CD8-positive, alpha-beta memory T cell (primary cell): ENCODE measurements around the gene PWP2. TPM values are rescaled to one million over a fixed set of nuclear protein-coding genes. Genes with fewer than 3 reads are reported as not detected.
"Not testable (repeated sequence)": the region's sequence is repeated elsewhere in the genome, so short reads cannot be mapped to it uniquely, and the experiment has no call there.

ENCODE experiments used
- CTCF ChIA-PET: fragments of 350-600 bp; sonication (Branson Sonifier 250); formaldehyde crosslinking; loops from one replicate; lab custom pipeline; 2021; ENCODE audit warnings: antibody characterized with exemption; lab: Charles Lee
- POLR2A ChIA-PET: fragments of 350-600 bp; sonication (Branson Sonifier 250); formaldehyde crosslinking; loops from one replicate; lab custom pipeline; 2021; ENCODE audit warnings: antibody characterized with exemption; lab: Charles Lee
- DNase-seq, 5 donors: peaks; one replicate each; pipeline versions ENCODE4 v3.0.0 to v3.0.0-alpha.2; 2020 to 2022; ENCODE audit warnings: mixed read lengths in 1 of 5
- H3K27ac ChIP-seq: one replicate; pipeline ENCODE4 v1.7.0; 2013; ENCODE audit warnings: low read depth, mild to moderate bottlenecking, low read length, moderate library complexity
- H3K27me3 ChIP-seq: 2 replicates; pipeline ENCODE4 v1.7.0; 2013; ENCODE audit warnings: low read length, mild to moderate bottlenecking; ENCODE audit not compliant: insufficient read depth, poor library complexity, severe bottlenecking
- H3K36me3 ChIP-seq: 2 replicates; pipeline ENCODE4 v1.7.0; 2013; ENCODE audit warnings: mild to moderate bottlenecking, low read length, moderate library complexity; ENCODE audit not compliant: insufficient read depth
- H3K4me1 ChIP-seq: 2 replicates; pipeline ENCODE4 v1.7.0; 2013; ENCODE audit warnings: mild to moderate bottlenecking, low read length, moderate library complexity; ENCODE audit not compliant: insufficient read depth
- H3K4me3 ChIP-seq: 2 replicates; pipeline ENCODE4 v1.7.0; 2013; ENCODE audit warnings: mild to moderate bottlenecking, low read length
- H3K9me3 ChIP-seq: 2 replicates; pipeline ENCODE4 v1.7.0; 2013; ENCODE audit warnings: mild to moderate bottlenecking, low read length
- H3K27ac Mint-ChIP-seq, 8 donors: one replicate each; pipeline ENCODE4 v1.8.0; 2020 to 2021; ENCODE audit warnings: mixed read lengths in 8 of 8, mild to moderate bottlenecking in 6 of 8, inconsistent platforms in 3 of 8, moderate library complexity in 3 of 8
- H3K27me3 Mint-ChIP-seq, 2 donors: one replicate each; pipeline ENCODE4 v1.8.0; 2020 to 2021; ENCODE audit warnings: mixed read lengths in 2 of 2, mild to moderate bottlenecking in 1 of 2, moderate library complexity in 1 of 2
- H3K36me3 Mint-ChIP-seq, 3 donors: one replicate each; pipeline ENCODE4 v1.8.0; 2020 to 2021; ENCODE audit warnings: mixed read lengths in 3 of 3, inconsistent platforms in 1 of 3, mild to moderate bottlenecking in 1 of 3
- H3K4me1 Mint-ChIP-seq, 3 donors: one replicate each; pipeline ENCODE4 v1.8.0; 2020 to 2021; ENCODE audit warnings: mixed read lengths in 3 of 3, inconsistent platforms in 1 of 3, mild to moderate bottlenecking in 1 of 3
- H3K4me3 Mint-ChIP-seq, 7 donors: one replicate each; pipeline ENCODE4 v1.8.0; 2020 to 2021; ENCODE audit warnings: mixed read lengths in 7 of 7, mild to moderate bottlenecking in 6 of 7, moderate library complexity in 4 of 7, inconsistent platforms in 2 of 7
- H3K9me3 Mint-ChIP-seq, 5 donors: one replicate each; pipeline ENCODE4 v1.8.0; 2020 to 2022; ENCODE audit warnings: mixed read lengths in 5 of 5, mild to moderate bottlenecking in 3 of 5, moderate library complexity in 2 of 5, inconsistent platforms in 1 of 5
- polyA plus RNA-seq: library from polyadenylated mRNA; unstranded; fragments of 300-500 nt; fragmentation: Illumina TruSeq; gene quantifications from one replicate; pipeline ENCODE4 v1.2.3, GENCODE V29; 2021
- total RNA-seq, 2 experiments: library from RNA; stranded (reverse); gene quantifications; one replicate each; pipeline ENCODE4 v1.2.3, GENCODE V29; 2021

PWP2 gene
- total and polyA plus RNA-seq, 3 experiments from 2014 or later = 10.4 to 15.5 (median 13.2) TPM

DNA sequence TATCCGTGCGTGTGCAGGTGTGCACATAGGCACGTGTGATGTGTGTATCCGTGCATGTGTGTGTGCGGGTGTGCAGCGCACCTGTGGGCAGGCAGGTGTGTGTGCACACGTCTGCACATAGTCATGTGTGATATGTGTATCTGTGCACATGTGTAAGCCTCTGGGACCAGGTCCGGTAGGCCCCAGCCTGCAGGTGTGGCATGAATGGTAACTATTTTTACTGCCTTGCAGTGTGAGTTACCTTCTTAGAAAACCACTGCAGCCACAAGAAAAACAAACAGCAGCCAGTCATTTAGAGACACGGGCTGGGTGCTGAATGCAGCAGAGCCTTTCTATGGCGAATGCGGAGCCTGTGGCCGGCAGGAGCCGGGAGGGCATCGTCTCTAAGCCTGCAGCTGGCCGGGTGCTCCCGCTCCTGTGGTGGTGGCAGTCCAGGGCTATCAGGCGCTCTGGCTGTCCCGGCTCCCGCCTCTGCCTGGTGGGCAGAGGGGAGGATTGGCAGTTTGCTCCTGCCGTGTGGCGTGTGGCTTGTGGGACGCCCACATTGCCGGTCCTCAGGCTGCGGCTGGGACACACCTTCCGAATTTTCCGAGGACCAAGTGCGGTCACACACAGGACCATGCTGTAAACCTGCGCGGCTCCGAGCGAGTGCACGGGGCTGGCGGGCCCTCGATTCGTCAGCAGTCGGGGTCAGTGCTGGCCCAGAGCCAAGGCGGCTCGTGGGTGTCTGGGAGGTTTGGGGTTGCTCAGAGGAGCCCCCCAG is 48.2 kb downstream of the PWP2 start:
- H3K27me3 ChIP-seq, H3K9me3 Mint-ChIP-seq, H3K27ac Mint-ChIP-seq, H3K27me3 Mint-ChIP-seq, H3K36me3 ChIP-seq, H3K4me3 ChIP-seq, H3K27ac ChIP-seq, H3K4me3 Mint-ChIP-seq, H3K36me3 Mint-ChIP-seq, H3K4me1 ChIP-seq, H3K9me3 ChIP-seq, POLR2A ChIA-PET, CTCF ChIA-PET, H3K4me1 Mint-ChIP-seq: not testable (repeated sequence)
- DNase-seq = peak in 1 of 5 donors; percentile 7

GRCh38 chr21:44155994-44156380 is 48.8 kb downstream of the PWP2 start:
- DNase-seq, POLR2A ChIA-PET, H3K4me1 Mint-ChIP-seq, H3K4me3 Mint-ChIP-seq, H3K27me3 ChIP-seq, H3K9me3 ChIP-seq, H3K27ac Mint-ChIP-seq, CTCF ChIA-PET, H3K4me1 ChIP-seq, H3K27me3 Mint-ChIP-seq, H3K27ac ChIP-seq, H3K36me3 ChIP-seq, H3K9me3 Mint-ChIP-seq, H3K36me3 Mint-ChIP-seq, H3K4me3 ChIP-seq: not testable (repeated sequence)

DNA sequence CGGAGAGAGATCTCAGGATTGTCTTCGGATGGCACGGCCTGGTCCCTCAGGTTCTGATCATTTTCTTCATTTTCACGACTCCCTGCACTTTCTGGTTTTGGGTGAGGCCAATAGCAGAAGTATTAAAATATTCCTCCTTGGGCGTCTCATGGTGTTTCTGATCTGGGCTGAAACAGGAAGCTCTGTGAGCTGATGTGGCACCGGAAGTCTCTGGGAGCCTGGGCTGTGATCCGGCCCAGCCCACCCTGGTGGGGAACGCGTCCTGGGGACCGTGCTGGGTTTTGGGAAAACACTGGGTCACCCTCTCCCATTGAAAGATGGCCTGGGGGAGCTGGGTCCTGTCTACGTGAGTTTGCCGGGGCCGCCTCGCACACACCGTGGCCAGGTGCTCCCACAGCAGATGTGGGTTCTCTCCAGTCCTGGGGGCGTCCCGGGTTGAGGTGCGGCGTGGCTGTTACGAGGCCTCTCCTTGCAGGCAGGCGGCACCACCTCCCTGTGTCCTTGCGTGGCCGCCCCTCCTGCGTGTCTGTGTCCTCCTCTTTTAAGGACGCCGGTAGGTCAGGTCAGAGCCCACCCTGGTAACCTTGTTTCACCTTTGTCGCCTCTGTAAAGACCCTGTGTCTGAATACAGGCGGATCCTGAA is 50.4 kb downstream of the PWP2 start:
- H3K36me3 ChIP-seq, DNase-seq, H3K4me1 Mint-ChIP-seq, H3K27me3 Mint-ChIP-seq, H3K4me3 ChIP-seq, H3K27ac ChIP-seq, CTCF ChIA-PET, H3K36me3 Mint-ChIP-seq, H3K4me1 ChIP-seq, H3K9me3 Mint-ChIP-seq, H3K9me3 ChIP-seq, POLR2A ChIA-PET, H3K27me3 ChIP-seq: not testable (repeated sequence)
- peak overlapping the region in 2 of 8 donors; percentile 88 to 94 for H3K27ac Mint-ChIP-seq
- peak overlapping the region in 3 of 7 donors; percentile 46 to 76 (median 68) for H3K4me3 Mint-ChIP-seq

DNA sequence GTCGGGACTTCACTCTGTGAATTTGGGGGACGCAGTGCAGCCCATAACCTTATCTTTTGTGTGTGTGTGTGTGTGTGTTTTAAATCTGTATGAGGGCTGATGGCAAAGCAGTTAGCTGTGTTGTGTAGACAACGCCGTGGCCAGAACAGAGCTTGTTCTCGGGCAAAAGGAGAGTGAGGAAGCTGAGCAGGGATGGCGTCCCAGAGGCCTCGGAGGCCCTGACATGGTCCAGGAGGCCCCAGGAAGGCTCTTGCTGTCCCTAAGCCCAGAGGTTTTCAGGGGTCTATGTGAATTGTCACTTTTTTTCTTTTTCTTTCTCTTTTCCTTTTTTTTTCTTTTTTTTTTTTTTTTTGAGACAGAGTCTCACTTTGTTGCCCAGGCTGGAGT is 50.9 kb downstream of the PWP2 start:
- POLR2A ChIA-PET, H3K9me3 Mint-ChIP-seq: not testable (repeated sequence)
- H3K4me3 Mint-ChIP-seq = peak overlapping the region in 1 of 7 donors; percentile 39

DNA sequence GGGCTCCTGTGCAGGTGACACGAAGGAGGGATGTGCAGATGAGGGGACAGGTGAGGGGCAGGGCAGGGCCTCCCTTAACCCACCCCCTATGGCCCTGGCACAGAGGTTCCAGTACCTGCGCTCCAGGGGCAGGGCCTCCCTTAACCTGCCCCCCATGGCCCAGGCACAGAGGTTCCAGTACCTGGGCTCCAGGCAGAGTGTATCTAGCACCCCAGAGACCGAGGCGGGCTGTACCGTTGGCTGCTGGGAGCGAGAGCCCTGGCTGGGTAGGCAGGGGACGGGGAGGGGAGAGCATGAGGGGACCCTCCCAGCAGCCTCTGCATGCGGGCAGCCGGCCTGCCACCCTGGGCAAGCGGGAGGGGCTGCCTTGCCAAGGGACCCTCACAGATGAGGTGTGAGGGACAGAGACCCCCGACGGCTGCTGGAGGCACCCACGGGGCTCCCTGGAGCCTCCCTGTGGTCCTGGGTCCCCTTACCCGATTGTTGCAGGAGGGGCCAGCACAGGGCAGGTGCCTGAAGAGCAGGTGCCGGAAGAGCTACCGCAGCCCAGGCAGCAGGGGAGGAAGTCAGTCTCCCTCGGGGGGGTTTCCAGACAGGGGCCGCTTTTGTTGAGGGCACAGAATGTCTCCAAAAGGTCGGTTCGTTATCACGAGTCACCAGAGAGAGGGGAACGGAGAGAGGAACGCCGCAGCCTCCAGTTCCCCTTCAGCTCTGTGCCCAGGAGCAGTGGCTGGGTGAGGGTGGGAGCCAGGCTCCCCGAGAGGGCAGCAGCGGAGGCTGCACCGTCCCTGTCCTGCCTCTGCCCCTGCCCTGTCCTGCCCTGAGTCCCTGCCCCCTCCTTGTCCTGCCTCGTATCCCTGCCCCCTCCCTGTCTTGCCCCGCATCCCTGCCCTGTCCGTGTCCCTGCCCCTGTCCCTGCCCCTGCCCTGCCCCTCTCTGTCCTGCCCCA is 52.4 kb downstream of the PWP2 start:
- H3K27me3 Mint-ChIP-seq, H3K27me3 ChIP-seq, H3K36me3 Mint-ChIP-seq, H3K4me1 Mint-ChIP-seq, H3K36me3 ChIP-seq, H3K4me3 ChIP-seq, H3K9me3 Mint-ChIP-seq, H3K27ac ChIP-seq, POLR2A ChIA-PET, H3K9me3 ChIP-seq, H3K4me1 ChIP-seq, CTCF ChIA-PET: not testable (repeated sequence)
- Mint-ChIP-seq H3K4me3 (peak overlapping the region in 1 of 7 donors; percentile 39), H3K27ac (peak overlapping the region in 1 of 8 donors; percentile 38)
- peak in 4 of 5 donors; percentile 0 to 37 (median 23) for DNase-seq

More for the DNA sequence above, 50.9 kb downstream of the PWP2 start:
- peak overlapping the region in 1 of 8 donors; percentile 75 for H3K27ac Mint-ChIP-seq
- H3K4me3 ChIP-seq, H3K4me1 Mint-ChIP-seq, H3K27ac ChIP-seq, H3K4me1 ChIP-seq, H3K9me3 ChIP-seq, H3K27me3 Mint-ChIP-seq, CTCF ChIA-PET, H3K36me3 Mint-ChIP-seq, H3K27me3 ChIP-seq, DNase-seq, H3K36me3 ChIP-seq: not testable (repeated sequence)

DNA sequence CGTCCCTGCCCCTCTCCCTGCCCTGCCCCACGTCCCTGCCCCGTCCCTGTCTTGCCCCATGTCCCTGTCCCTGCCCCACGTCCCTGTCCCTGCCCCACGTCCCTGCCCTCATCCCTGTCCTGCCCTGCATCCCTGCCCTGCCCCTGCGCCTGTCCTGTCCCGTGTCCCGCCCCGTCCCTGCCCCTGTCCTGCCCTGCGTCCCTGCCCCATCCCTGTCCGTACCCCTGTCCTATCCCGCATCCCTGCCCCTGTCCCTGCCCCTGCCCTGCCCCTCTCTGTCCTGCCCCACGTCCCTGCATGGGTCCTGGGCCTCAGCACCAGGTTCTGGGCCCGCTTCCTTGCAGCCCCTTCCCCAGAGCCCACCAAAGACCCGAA is 53.1 kb downstream of the PWP2 start:
- H3K36me3 ChIP-seq, H3K4me1 Mint-ChIP-seq, H3K27ac ChIP-seq, H3K9me3 ChIP-seq, POLR2A ChIA-PET, H3K27me3 Mint-ChIP-seq, H3K27ac Mint-ChIP-seq, H3K4me3 Mint-ChIP-seq, H3K36me3 Mint-ChIP-seq, DNase-seq, H3K9me3 Mint-ChIP-seq, H3K4me3 ChIP-seq, H3K4me1 ChIP-seq, H3K27me3 ChIP-seq, CTCF ChIA-PET: not testable (repeated sequence)

- H3K4me3 ChIP-seq, H3K4me3 Mint-ChIP-seq, H3K9me3 Mint-ChIP-seq, DNase-seq, H3K27ac ChIP-seq, H3K36me3 ChIP-seq, H3K27me3 Mint-ChIP-seq, H3K4me1 ChIP-seq, H3K36me3 Mint-ChIP-seq, H3K4me1 Mint-ChIP-seq, H3K27ac Mint-ChIP-seq, H3K9me3 ChIP-seq, POLR2A ChIA-PET, CTCF ChIA-PET, H3K27me3 ChIP-seq: not testable (repeated sequence)
Measured at GRCh38 chr21:44160821-44161220, 53.6 kb downstream of the PWP2 start.

GRCh38 chr21:44163167-44163653 is 56.0 kb downstream of the PWP2 start:
- H3K9me3 Mint-ChIP-seq, H3K4me1 Mint-ChIP-seq, POLR2A ChIA-PET: not testable (repeated sequence)

More at GRCh38 chr21:44163167-44163653, 56.0 kb downstream of the PWP2 start:
- H3K4me1 ChIP-seq, H3K4me3 Mint-ChIP-seq, H3K27ac Mint-ChIP-seq, H3K36me3 Mint-ChIP-seq, H3K4me3 ChIP-seq, H3K36me3 ChIP-seq, H3K9me3 ChIP-seq, H3K27ac ChIP-seq, H3K27me3 ChIP-seq, CTCF ChIA-PET, H3K27me3 Mint-ChIP-seq, DNase-seq: not testable (repeated sequence)
